ENCODE results near the gene REXO4.
A peak's percentile ranks its signal among the peaks of the same experiment; 100 is the strongest.

Gene REXO4

GRCh38 chr9:133375724-133376654 is 41.8 kb downstream of the REXO4 start, which contains the start of the genes STKLD1 and SURF4 (continued):
- TF ChIP-seq ZNF639 (tag by site-specific recombination; IDR thresholded peaks at IDR 0.05) (no peak), ZIC2 (tag by site-specific recombination; IDR thresholded peaks at IDR 0.05) (peak; percentile 73), ZNF114 (tag by site-specific recombination; IDR thresholded peaks at IDR 0.05) (no peak), ZNF692 (tag by site-specific recombination; IDR thresholded peaks at IDR 0.05) (peak; percentile 100), EGR2 (tag by site-specific recombination; IDR thresholded peaks at IDR 0.05; ENCODE audit: low read depth) (0 out of 2 replicates have a peak, but pooled peaks have one; percentile 5), ZFP69B (tag by site-specific recombination; IDR thresholded peaks at IDR 0.05) (peak; percentile 99), YY1 (tag by site-specific recombination; IDR thresholded peaks at IDR 0.05) (peak; percentile 31; the same call in 1 of the 2 replicates), KLF16 (tag by site-specific recombination; IDR thresholded peaks at IDR 0.05) (peak; percentile 56; the same call in 1 of the 2 replicates), PATZ1 (tag by site-specific recombination; IDR thresholded peaks at IDR 0.05) (peak; percentile 76), ZNF596 (tag by site-specific recombination; IDR thresholded peaks at IDR 0.05) (peak; percentile 84), SP2 (tag by site-specific recombination; IDR thresholded peaks at IDR 0.05) (peak; percentile 52), GLIS2 (tag by site-specific recombination; IDR thresholded peaks at IDR 0.05) (peak; percentile 97), IKZF3 (tag by site-specific recombination; IDR thresholded peaks at IDR 0.05) (peak; percentile 38; the same call in 1 of the 2 replicates), ZNF138 (tag by site-specific recombination; IDR thresholded peaks at IDR 0.05; ENCODE audit: borderline replicate concordance) (no peak), KLF9 (tag by site-specific recombination; IDR thresholded peaks at IDR 0.05; ENCODE audit: low read depth) (peak; percentile 77), ZSCAN30 (tag by site-specific recombination; IDR thresholded peaks at IDR 0.05) (peak; percentile 79; the same call in 1 of the 2 replicates), ZNF747 (tag by site-specific recombination; IDR thresholded peaks at IDR 0.05) (no peak), ZNF23 (tag by site-specific recombination; IDR thresholded peaks at IDR 0.05; ENCODE audit: borderline replicate concordance) (no peak), SP3 (tag by site-specific recombination; IDR thresholded peaks at IDR 0.05) (peak; percentile 57), ZBTB20 (tag by site-specific recombination; IDR thresholded peaks at IDR 0.05) (peak; percentile 72), ZNF585B (tag by site-specific recombination; IDR thresholded peaks at IDR 0.05) (0 out of 2 replicates have a peak, but pooled peaks have one; percentile 10), KLF1 (tag by site-specific recombination; IDR thresholded peaks at IDR 0.05) (peak; percentile 42; the same call in 1 of the 2 replicates), ZNF184 (tag by site-specific recombination; IDR thresholded peaks at IDR 0.05) (no peak), ZNF843 (tag by site-specific recombination; IDR thresholded peaks at IDR 0.05) (0 out of 2 replicates have a peak, but pooled peaks have one; percentile 15), KLF8 (tag by site-specific recombination; IDR thresholded peaks at IDR 0.05) (peak; percentile 44; the same call in 1 of the 2 replicates), ZNF324 (tag by site-specific recombination; IDR thresholded peaks at IDR 0.05) (no peak), ZFHX2 (tag by site-specific recombination; conservative IDR thresholded peaks at IDR 0.05) (peak; percentile 38; the same call in 1 of the 2 replicates)
- TF ChIP-seq, protein P1, sequence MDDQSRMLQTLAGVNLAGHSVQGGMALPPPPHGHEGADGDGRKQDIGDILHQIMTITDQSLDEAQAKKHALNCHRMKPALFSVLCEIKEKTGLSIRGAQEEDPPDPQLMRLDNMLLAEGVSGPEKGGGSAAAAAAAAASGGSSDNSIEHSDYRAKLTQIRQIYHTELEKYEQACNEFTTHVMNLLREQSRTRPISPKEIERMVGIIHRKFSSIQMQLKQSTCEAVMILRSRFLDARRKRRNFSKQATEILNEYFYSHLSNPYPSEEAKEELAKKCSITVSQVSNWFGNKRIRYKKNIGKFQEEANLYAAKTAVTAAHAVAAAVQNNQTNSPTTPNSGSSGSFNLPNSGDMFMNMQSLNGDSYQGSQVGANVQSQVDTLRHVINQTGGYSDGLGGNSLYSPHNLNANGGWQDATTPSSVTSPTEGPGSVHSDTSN (CRISPR knock-in tag; IDR thresholded peaks at IDR 0.05): 0 out of 2 replicates have a peak, but pooled peaks have one; percentile 18
- TF ChIP-seq, protein P2, sequence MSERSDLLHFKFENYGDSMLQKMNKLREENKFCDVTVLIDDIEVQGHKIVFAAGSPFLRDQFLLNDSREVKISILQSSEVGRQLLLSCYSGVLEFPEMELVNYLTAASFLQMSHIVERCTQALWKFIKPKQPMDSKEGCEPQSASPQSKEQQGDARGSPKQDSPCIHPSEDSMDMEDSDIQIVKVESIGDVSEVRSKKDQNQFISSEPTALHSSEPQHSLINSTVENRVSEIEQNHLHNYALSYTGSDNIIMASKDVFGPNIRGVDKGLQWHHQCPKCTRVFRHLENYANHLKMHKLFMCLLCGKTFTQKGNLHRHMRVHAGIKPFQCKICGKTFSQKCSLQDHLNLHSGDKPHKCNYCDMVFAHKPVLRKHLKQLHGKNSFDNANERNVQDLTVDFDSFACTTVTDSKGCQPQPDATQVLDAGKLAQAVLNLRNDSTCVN (tag by site-specific recombination; optimal IDR thresholded peaks at IDR 0.05): peak; percentile 48

Measured in HEK293 (cell line).